ENCODE data around the gene OXA1L.
"Not testable (repeated sequence)": the region's sequence is repeated elsewhere in the genome, so short reads cannot be mapped to it uniquely, and the experiment has no call there.

OXA1L gene

DNA sequence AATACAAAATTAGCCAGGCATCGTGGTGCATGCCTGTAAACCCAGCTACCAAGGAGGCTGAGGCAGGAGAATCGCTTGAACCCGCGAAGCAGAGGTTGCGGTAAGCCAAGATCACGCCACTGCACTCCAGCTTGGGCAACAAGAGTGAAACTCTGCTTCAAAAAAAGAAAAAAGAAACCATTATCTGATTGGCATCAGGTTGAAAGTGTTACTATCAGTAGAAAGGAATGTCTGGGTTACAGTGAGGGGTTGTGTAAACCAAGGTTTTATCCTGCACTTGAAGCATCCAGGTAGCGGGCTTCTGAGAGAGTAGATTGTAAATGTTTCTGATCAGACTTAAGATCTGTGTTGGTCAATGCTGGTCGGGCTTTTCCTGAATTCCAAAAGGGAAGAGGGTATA, 14.1 kb upstream of the OXA1L start:
- TF ChIP-seq, protein P1, sequence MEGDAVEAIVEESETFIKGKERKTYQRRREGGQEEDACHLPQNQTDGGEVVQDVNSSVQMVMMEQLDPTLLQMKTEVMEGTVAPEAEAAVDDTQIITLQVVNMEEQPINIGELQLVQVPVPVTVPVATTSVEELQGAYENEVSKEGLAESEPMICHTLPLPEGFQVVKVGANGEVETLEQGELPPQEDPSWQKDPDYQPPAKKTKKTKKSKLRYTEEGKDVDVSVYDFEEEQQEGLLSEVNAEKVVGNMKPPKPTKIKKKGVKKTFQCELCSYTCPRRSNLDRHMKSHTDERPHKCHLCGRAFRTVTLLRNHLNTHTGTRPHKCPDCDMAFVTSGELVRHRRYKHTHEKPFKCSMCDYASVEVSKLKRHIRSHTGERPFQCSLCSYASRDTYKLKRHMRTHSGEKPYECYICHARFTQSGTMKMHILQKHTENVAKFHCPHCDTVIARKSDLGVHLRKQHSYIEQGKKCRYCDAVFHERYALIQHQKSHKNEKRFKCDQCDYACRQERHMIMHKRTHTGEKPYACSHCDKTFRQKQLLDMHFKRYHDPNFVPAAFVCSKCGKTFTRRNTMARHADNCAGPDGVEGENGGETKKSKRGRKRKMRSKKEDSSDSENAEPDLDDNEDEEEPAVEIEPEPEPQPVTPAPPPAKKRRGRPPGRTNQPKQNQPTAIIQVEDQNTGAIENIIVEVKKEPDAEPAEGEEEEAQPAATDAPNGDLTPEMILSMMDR (conservative IDR thresholded peaks at IDR 0.05) = no peak
- H3K27ac ChIP-seq = no peak overlapping the region

DNA sequence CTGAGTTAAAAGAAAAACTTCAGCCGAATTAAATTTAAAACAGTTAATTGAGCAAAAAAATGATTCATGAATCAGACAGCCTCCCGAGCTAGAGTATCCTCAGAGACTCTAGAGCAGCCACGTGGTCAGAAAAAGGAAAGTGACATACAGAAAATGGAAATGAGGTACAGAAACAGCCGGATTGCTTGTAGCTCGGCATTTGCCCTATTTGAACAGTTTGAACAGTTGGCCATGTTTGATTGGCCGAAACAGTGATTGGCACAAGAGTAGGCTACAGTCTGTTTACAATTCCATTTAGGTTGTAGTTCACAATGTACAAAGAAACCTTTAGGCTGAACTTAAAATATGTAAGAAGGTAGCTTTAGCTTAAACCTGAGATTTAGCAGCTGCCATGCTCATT, 12.9 kb upstream of the OXA1L start:
- TF ChIP-seq, protein P1 (conservative IDR thresholded peaks at IDR 0.05) = no peak
- H3K27ac ChIP-seq = no peak overlapping the region

DNA sequence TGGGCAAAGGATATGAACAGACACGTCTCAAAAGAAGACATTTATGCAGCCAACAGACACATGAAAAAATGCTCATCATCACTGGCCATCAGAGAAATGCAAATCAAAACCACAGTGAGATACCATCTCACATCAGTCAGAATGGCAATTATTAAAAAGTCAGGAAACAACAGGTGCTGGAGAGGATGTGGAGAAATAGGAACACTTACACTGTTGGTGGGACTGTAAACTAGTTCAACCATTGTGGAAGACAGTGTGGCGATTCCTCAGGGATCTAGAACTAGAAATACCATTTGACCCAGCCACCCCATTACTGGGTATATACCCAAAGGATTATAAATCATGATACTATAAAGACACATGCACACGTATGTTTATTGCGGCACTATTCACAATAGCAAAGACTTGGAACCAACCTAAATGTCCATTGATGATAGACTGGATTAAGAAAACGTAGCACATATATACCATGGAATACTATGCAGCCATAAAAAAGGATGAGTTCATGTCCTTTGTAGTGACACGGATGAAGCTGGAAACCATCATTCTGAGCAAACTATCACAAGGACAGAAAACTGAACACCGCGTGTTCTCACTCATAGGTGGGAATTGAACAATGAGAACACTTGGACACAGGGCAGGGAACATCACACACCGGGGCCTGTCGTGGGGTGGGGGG, 8.4 kb upstream of the OXA1L start:
- not testable (repeated sequence) for H3K27ac ChIP-seq

DNA sequence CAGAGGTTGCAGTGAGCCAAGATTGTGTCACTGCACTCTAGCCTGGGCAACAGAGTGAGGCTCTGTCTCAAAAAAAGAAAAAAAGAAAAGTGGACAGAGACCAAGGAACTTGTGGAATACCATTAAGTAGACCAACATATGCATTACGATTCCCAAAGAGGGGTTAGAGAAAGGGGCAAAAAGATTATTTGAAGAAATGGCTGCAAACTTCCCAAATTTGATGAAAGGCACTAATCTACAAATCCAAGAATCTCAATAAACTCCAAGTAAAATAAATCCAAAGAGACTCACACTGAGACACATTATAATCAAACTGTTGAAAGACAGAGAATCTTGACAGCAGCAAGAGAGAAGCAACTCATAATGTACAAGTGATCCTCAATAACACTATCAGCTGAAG, 4.8 kb upstream of the OXA1L start:
- H3K27ac ChIP-seq = no peak overlapping the region
- TF ChIP-seq, protein P1 (conservative IDR thresholded peaks at IDR 0.05) = no peak

DNA sequence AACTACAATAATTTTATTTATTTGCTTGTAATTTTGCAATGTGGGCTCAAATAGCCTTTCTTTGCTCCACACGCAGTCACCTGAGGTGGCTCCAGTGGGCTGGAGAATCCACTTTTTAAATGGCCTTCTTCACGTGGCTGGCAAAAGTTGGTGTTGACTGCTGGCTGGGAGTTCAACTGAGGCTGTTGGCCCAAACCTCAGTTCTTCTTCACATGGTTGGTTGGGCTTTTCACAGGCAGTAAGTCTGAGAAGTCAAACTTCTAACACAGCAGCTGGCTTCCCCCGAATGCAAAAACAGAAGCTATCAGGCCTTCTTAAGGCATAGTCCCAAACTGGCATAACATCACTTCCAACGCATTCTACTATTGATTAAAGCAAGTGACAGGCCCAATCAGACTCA, 2.1 kb upstream of the OXA1L start:
- TF ChIP-seq, protein P1 (conservative IDR thresholded peaks at IDR 0.05) = no peak
- H3K27ac ChIP-seq = no peak overlapping the region

DNA sequence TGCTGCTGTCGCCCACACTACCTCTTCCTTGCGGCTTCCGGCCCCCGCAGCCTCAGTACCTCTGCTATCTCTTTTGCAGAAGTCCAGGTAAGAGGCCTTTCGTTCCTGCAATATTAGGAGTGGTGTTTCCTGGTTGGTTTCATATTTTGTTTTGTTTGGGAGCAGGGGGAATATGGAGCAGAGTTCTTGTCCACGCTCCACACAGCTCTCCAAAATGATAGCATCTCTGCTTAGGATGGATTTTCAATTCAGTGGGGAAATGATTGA, 768 bp downstream of the OXA1L start:
- H3K27ac ChIP-seq = peak overlapping the region; percentile 86; the same call in 1 of the 2 replicates
- TF ChIP-seq, protein P1 (conservative IDR thresholded peaks at IDR 0.05) = no peak

DNA sequence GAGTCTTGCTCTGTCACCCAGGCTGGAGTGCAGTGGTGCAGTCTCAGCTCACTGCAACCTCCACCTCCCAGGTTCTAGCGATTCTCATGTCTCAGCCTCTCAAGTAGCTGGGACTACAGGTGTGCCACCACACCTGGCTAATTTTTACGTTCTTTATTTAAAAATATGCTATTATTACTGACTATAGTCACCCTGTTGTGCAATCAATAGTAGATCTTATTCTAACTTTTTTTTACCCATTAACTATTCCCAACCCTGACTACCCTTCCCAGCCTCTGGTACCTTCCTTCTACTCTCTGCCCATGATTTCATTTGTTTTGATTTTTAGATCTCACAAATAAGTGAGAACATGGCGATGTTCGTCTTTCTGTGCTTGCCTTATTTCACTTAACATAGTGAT, 2.5 kb downstream of the OXA1L start:
- TF ChIP-seq, protein P1 (conservative IDR thresholded peaks at IDR 0.05) = no peak
- no peak overlapping the region for H3K27ac ChIP-seq

DNA sequence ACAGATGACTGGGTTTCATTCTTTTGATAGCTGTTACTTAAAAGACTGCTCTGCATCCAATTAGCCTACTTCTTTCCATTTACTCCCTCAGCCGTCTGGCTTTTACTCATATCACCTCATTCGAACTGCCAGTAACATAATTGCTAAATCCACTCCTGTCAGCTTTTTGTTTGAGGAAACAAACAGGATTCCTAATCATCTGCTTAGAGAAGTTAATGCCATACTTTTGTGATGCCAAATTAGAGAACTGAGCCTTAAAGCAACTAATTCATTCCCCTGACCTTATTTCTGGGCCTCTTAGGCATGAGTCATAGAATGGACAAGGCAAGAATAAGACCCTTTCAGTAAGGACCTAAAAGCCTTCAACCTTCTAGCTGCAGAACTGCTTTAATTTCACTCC, 2.9 kb downstream of the OXA1L start:
- H3K27ac ChIP-seq = no peak overlapping the region
- TF ChIP-seq, protein P1 (conservative IDR thresholded peaks at IDR 0.05) = no peak

Data from VCaP (cell line).